HG03575 (cell line): ENCODE measurements around the gene AGGF1.
"Not testable (repeated sequence)": the region's sequence is repeated elsewhere in the genome, so short reads cannot be mapped to it uniquely, and the experiment has no call there.

ENCODE experiments used
- ATAC-seq: cut with Tn5 transposase; IDR thresholded peaks from one replicate; pipeline ENCODE4 v1.9.1; 2021; ENCODE audit not compliant: unreplicated experiment, insufficient number of reproducible peaks, low FRiP score; ENCODE audit errors: extremely low read depth

The AGGF1 gene

DNA sequence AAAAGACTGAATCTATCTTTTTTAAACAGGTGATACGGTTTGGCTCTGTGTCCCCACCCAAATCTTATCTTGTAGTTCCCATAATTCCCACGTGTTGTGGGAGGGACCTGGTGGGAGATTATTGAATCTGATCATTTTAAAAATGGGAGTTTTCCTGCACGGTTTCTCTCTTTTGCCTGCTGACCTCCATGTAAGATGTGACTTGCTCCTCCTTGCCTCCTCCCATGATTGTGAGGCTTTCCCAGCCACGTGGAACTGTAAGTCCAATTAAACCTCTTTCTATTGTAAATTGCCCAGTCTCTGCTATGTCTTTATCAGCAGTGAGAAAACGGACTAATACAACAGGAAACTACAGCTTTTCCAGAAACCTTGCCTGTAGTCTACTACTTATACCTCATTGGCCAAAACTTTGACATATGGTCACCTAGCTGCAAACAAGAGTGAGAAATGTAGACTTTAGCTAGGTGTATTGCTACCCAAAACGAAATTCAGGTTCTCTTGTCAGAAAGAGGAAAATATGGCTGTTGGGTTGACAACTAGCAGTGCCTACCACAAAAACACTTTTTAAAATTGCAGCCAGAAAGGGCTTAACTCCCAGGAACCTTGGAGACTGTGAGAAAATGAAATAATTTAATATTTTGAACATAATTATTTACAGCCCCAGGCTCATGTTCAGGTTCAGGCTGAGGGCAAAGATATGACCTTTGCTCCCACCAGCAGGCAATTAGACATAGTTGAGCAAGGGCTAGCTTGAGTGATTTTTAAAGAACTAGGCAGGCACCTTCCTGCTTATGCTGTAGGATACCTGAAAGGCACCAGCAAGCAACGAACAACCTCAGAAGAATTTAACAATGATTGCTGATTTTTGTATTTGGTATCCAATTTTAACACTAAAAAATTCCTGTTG lies 7.4 kb upstream of the AGGF1 start:
- ATAC-seq = no peak

DNA sequence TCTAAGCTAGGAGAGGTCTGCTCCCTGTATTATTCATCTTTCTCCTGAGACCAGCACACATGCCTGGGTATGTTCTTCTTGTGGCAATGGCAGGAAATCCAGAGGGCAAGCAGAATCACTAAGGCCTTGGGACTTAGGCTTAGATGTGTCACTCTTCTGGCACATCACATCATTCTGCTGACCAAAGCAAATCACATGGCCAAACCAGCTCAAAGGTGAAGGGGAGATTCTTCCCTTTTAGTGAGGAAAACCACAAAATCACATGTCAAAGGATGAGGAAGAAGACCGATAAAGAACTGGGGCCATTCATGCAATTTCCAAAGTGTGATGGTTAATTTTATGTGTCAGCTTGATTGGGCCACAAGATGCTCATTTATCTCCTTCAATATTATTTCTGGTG lies 5.7 kb upstream of the AGGF1 start:
- ATAC-seq = no peak

GRCh38 chr5:77028631-77029375 lies 1.4 kb upstream of the AGGF1 start:
- ATAC-seq = no peak

DNA sequence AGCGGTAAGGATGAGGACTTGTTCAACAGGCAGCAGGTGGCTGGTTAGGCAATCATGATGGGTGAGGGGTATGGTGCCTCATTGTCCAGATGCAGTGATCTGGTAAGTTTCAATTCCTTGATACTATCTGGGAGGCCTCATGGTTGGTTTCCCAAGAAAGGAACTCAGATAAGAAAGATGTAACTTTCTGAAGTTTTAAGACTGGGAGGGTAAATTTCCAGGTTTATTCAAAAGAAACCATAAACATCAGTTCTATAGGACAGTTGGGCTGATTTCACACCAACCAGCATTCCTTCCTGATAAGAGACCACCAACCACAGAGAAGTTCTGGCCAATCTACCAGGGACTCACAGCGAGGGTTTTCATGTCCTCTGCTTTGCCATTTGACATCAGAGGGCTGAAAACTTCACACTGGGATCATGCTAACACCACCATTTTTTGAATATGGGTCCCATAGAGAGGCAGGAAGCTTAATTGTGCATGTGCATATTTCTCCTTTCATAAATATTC lies 773 bp upstream of the AGGF1 start:
- no peak for ATAC-seq

GRCh38 chr5:77031891-77032290 lies 1.7 kb downstream of the AGGF1 start:
- no peak for ATAC-seq

GRCh38 chr5:77032635-77033034 lies 2.4 kb downstream of the AGGF1 start:
- ATAC-seq = no peak

DNA sequence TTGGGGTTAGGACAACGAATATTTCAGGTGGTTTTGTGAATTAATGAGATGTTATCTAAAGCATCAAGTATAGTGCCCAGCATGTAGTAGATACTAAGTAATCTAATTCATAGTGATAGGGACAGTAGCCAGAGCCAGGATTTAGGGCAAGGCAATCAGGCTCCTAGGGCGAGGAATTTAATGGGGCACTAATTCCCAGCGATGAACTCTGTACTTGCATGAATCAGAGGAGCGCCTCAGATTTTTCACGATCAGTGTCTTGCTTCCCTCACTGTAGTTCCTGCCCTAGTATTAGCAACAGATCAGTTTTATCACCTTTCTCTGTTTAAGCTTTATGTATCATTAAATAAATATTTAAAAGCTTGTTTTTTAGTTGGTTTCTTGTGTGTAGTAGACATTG lies 3.1 kb downstream of the AGGF1 start:
- ATAC-seq = no peak

- ATAC-seq = no peak
Measured at GRCh38 chr5:77035950-77036349, 5.7 kb downstream of the AGGF1 start.

GRCh38 chr5:77046416-77047073 lies 16.3 kb downstream of the AGGF1 start:
- ATAC-seq = no peak

DNA sequence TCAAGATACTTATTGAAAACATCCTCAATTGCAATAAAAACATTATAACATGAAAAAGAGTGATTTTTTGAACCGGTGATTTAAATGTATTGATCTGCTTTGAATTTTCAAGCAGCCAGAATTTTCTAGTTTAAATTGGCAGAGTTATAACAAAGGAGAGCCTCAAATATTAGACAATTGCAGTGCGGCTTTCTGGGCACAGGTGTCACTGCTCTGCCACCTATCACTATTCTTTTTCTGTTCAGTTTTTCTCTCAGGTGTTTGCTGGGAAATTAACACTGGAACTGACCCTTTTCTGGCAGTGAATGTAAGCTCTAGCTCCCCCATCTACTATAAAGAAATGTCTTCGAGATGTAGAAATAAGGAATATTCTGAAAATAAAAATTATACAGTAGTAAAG lies 33.8 kb downstream of the AGGF1 start:
- no peak for ATAC-seq

- no peak for ATAC-seq
Measured at GRCh38 chr5:77065256-77065655, 35.1 kb downstream of the AGGF1 start.

DNA sequence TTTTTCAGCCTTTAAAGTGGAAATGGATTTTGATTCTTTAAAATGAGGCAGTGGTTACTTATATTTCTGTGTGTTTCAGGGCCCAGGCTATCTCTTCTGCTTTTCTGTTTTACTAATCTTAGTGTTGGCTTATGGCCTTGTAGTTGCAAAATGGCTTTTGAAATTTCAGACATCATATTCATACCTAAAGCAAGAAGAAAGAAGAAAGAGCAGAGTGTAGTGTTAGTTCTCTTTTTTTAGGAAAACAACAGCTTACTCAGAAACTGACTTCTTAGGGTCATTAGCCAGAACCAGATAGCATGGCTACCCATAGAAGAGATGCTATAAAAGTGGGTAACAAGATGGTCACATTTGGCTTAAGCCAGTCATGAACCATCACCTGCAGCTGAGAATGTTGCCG lies 36.0 kb downstream of the AGGF1 start:
- ATAC-seq = no peak

GRCh38 chr5:77066823-77067442 lies 36.7 kb downstream of the AGGF1 start:
- ATAC-seq = no peak

GRCh38 chr5:77073667-77074066 lies 43.5 kb downstream of the AGGF1 start:
- ATAC-seq = no peak

GRCh38 chr5:77074745-77075144 lies 44.5 kb downstream of the AGGF1 start:
- no peak for ATAC-seq

GRCh38 chr5:77076961-77077828 lies 47.0 kb downstream of the AGGF1 start:
- no peak for ATAC-seq

DNA sequence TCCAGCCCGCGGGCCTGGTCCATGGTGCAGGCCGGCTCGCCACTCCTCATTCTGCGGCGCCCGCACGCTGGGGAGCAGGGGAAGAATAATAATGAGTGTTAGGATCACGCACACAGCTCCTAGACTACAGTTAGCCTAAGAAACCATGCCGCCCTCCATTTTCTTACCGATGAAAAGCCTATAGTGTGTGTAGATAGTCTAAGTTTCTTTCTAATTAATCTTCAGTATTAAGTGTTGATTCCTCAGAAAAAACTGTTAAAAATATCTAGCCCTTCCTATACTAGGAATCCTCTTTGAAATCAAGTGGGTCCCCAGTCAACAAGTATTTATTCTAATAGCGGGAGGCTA lies 47.6 kb downstream of the AGGF1 start:
- ATAC-seq = no peak

- not testable (repeated sequence) for ATAC-seq
Measured at GRCh38 chr5:77080479-77080878, 50.3 kb downstream of the AGGF1 start.
